Gastroesophageal sphincter (tissue), 3 donors: ENCODE results near the gene AMZ2.

Experiments used
- EP300 ChIP-seq: sonication (generic); formaldehyde crosslinking; IDR thresholded peaks from one replicate; pipeline ENCODE4 v1.6.1; 2017; ENCODE audit warnings: antibody characterized with exemption, mild to moderate bottlenecking
- POLR2A ChIP-seq, 2 donors: fragments of 450-650 bp; IDR thresholded peaks; one replicate each; pipeline ENCODE4 v1.6.1; 2017; ENCODE audit warnings: antibody characterized with exemption in 2 of 2, mild to moderate bottlenecking in 2 of 2, moderate library complexity in 1 of 2
- TF ChIP-seq, protein P1 (sequence below), 4 experiments: fragments of 200-600 bp in 2 of 4; fragments of 450-650 bp in 2 of 4; sonication (generic) in 1 of 4; IDR thresholded peaks; one replicate each; pipeline ENCODE4 v1.5.1; 2017 to 2019; ENCODE audit warnings: antibody characterized with exemption in 4 of 4, mild to moderate bottlenecking in 2 of 4, moderate library complexity in 2 of 4

DNA sequence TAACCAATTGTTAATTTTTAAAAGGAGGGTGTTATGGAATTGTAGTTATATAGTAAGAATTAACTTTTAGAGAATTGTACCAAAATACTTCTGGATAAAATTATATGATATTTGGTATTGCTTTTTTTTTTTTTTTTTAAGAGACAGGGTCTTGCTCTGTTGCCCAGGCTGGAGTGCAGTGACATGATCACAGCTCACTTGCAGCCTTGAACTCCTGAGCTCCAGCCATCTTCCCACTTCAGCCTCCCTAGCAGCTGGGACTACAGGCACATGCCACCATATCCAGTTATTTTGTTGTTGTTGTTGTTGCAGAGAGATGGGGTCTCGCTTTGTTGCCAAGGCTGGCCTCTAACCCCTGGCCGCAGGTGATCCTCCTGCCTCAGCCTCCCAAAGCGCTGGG lies 52.0 kb downstream of the AMZ2 start:
- TF ChIP-seq EP300 (no peak), POLR2A (IDR thresholded peaks at IDR 0.05) (no peak)
- TF ChIP-seq, protein P1, sequence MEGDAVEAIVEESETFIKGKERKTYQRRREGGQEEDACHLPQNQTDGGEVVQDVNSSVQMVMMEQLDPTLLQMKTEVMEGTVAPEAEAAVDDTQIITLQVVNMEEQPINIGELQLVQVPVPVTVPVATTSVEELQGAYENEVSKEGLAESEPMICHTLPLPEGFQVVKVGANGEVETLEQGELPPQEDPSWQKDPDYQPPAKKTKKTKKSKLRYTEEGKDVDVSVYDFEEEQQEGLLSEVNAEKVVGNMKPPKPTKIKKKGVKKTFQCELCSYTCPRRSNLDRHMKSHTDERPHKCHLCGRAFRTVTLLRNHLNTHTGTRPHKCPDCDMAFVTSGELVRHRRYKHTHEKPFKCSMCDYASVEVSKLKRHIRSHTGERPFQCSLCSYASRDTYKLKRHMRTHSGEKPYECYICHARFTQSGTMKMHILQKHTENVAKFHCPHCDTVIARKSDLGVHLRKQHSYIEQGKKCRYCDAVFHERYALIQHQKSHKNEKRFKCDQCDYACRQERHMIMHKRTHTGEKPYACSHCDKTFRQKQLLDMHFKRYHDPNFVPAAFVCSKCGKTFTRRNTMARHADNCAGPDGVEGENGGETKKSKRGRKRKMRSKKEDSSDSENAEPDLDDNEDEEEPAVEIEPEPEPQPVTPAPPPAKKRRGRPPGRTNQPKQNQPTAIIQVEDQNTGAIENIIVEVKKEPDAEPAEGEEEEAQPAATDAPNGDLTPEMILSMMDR (IDR thresholded peaks at IDR 0.05): no peak
